Left lung (tissue), 10 donors: ENCODE measurements around the gene EPHB4. TPM values are rescaled to one million over a fixed set of nuclear protein-coding genes. Genes with fewer than 3 reads are reported as not detected.

Source experiments
- ATAC-seq: fragments of 200-7000 bp; cut with Tn5 transposase; one replicate; pipeline ENCODE4 v1.9.1; 2020; ENCODE audit warnings: moderate library complexity
- DNase-seq, 4 donors: peaks; one replicate each; pipeline ENCODE4 v3.0.0-alpha.2; 2013 to 2020
- H3K27ac ChIP-seq, 2 donors: fragments of 200-600 bp; sonication (generic) in 1 of 2; one replicate each; pipeline versions ENCODE4 v1.5.0 to v1.8.0; 2020 to 2021
- H3K27me3 ChIP-seq, 2 donors: fragments of 200-600 bp; sonication (generic) in 1 of 2; one replicate each; pipeline versions ENCODE4 v1.5.0 to v1.8.0; 2020 to 2021
- H3K36me3 ChIP-seq, 2 donors: fragments of 200-600 bp; sonication (generic) in 1 of 2; one replicate each; pipeline versions ENCODE4 v1.5.0 to v1.8.0; 2020 to 2021
- H3K4me1 ChIP-seq, 2 donors: fragments of 200-600 bp; one replicate each; pipeline ENCODE4 v1.8.0; 2021
- H3K4me3 ChIP-seq, 2 donors: fragments of 200-600 bp; sonication (generic) in 1 of 2; one replicate each; pipeline versions ENCODE4 v1.5.0 to v1.8.0; 2020 to 2021; ENCODE audit warnings: mild to moderate bottlenecking in 1 of 2
- H3K9me3 ChIP-seq, 2 donors: fragments of 200-600 bp; sonication (generic) in 1 of 2; one replicate each; pipeline versions ENCODE4 v1.5.0 to v1.8.0; 2020 to 2021
- intact Hi-C, 2 donors: fragments of 100-400 bp; cut with DNase I; formaldehyde crosslinking; loops; one replicate each; pipeline versions ENCODE4 v1.11.2 to v1.14.2; 2022
- polyA plus RNA-seq, 6 donors: library from polyadenylated mRNA; unstranded; fragments of 120-200 nt; gene quantifications; one replicate each; pipeline ENCODE4 v1.2.1, GENCODE V29; 2013; ENCODE audit not compliant: insufficient read length in 6 of 6
- total RNA-seq, 2 donors: library from RNA; stranded (reverse); fragmentation: NEBNext Ultra II Directional; extraction: Animal tissue kit (Norgen Biotek cat#: 25700); gene quantifications; one replicate each; pipeline ENCODE4 v1.2.1, GENCODE V29; 2021
- TF ChIP-seq, protein P1 (sequence below), 2 donors: fragments of 200-600 bp; sonication (generic) in 1 of 2; IDR thresholded peaks; one replicate each; pipeline versions ENCODE4 v1.5.0 to v1.8.0; 2021; ENCODE audit warnings: antibody characterized with exemption in 2 of 2
- donor health status: DM: no; HTN: yes; CAD: no.
- donor health status: DM: no; HTN: no; CAD: no.

EPHB4 gene
- total and polyA plus RNA-seq, 8 donors, result 72.9 to 123 (median 98.8) TPM

DNA sequence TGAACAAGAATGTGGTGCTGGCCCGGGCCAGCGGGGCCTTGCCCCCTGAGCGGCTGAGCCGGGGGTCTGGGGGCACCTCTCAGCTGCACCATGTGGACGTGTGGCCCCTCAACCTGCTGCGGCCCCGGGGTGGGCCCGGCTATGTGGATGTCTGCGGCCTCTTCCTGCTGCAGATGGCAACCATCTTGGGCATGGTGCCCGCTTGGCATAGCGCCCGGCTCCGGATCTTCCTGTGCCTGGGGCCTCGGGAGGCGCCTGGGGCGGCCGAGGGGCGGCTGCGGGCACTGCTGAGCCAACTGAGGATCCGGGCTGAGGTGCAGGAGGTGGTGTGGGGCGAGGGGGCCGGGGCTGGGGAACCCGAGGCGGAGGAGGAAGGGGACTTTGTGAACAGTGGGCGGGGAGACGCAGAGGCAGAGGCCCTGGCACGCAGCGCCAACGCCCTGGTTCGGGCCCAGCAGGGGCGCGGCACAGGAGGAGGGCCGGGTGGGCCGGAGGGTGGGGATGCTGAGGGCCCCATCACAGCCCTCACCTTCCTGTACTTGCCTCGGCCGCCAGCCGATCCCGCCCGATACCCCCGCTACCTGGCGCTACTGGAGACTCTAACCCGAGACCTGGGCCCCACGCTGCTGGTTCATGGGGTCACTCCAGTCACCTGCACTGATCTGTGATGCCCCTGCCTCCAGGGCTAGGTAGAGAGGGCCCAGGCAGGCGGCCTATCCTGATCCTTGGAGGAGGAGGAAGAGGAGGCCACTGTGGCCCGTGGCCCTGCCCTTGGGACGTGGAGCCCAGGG lies 38.8 kb upstream of the EPHB4 start:
- H3K27ac ChIP-seq, result peak overlapping the region; percentile 83 to 88
- no peaks in the 10 kb centered on the region for H3K9me3 ChIP-seq
- TF ChIP-seq, protein P1, sequence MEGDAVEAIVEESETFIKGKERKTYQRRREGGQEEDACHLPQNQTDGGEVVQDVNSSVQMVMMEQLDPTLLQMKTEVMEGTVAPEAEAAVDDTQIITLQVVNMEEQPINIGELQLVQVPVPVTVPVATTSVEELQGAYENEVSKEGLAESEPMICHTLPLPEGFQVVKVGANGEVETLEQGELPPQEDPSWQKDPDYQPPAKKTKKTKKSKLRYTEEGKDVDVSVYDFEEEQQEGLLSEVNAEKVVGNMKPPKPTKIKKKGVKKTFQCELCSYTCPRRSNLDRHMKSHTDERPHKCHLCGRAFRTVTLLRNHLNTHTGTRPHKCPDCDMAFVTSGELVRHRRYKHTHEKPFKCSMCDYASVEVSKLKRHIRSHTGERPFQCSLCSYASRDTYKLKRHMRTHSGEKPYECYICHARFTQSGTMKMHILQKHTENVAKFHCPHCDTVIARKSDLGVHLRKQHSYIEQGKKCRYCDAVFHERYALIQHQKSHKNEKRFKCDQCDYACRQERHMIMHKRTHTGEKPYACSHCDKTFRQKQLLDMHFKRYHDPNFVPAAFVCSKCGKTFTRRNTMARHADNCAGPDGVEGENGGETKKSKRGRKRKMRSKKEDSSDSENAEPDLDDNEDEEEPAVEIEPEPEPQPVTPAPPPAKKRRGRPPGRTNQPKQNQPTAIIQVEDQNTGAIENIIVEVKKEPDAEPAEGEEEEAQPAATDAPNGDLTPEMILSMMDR (IDR thresholded peaks at IDR 0.05), result no peak
- peaks cover 0 to 54% of the 10 kb centered on the region in 2 donors for H3K36me3 ChIP-seq
- peaks cover 7 to 50% of the 10 kb centered on the region in 2 donors for H3K4me1 ChIP-seq
- intact Hi-C loops, result no loop called here
- ATAC-seq (peak; percentile 68), DNase-seq (peak in 2 of 4 donors; percentile 71 to 92)
- no peaks in the 10 kb centered on the region for H3K27me3 ChIP-seq
- peak overlapping the region; percentile 58 to 68 for H3K4me3 ChIP-seq

DNA sequence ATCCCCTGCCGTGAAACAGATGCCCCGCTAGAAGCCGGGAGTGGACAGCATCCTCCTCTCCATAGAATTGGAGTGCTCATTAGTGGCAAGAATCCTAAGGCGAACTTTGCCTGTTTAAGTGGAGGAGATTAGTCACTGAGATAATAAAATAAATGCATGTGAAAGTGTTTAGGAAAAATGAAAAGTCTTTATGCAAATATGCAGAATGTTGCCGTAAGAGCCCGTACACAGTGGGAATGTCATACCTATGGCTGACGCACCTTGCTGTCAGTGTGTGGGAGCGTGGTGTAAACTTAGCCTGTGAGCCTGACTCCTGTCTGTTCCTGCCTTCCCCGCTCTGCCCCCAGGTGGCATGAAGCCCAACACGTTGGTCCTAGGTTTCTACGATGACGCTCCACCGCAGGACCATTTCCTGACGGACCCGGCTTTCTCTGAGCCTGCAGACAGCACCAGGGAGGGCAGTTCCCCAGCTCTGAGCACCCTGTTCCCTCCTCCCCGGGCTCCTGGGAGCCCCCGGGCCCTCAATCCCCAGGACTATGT lies 38.1 kb upstream of the EPHB4 start:
- Histone ChIP-seq H3K27me3 (no peaks in the 10 kb centered on the region), H3K4me1 (peaks cover 7 to 50% of the 10 kb centered on the region in 2 donors), H3K9me3 (no peaks in the 10 kb centered on the region), H3K4me3 (peak overlapping the region in 1 of 2 donors; percentile 58), H3K27ac (peak overlapping the region; percentile 83 to 88), H3K36me3 (peaks cover 0 to 54% of the 10 kb centered on the region in 2 donors)
- DNase-seq (no peak), ATAC-seq (no peak)
- TF ChIP-seq, protein P1 (IDR thresholded peaks at IDR 0.05), result no peak
- intact Hi-C loops, result no loop called here

DNA sequence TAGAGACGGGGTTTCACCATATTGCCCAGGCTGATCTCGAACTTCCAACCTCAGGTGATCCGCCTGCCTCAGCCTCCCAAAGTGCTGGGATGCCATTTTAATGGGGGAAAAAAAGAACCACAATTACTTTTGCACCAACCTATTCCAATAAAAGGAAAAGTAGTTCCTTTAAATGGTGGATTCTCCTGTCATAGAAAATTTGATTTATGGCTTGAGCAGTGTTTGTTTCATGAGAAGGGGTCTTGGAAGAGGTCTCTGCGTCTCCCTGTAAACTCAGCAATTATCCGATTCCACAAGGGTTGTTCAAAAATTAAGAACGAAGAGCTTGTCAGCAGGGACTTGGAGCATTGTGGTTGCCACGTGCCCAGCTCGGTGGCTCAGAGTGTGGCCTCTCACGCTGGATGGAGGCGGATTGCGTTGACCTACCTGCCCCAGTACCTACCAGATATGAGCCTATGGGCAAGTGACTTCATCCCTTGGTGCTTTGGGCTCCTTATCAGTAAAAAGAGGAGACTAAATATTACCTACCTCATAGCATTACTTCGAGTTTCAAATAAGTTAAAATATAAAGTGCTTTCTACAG lies 37.0 kb upstream of the EPHB4 start:
- Histone ChIP-seq H3K4me1 (peaks cover 7 to 48% of the 10 kb centered on the region in 2 donors), H3K9me3 (no peaks in the 10 kb centered on the region), H3K36me3 (peaks cover 0 to 60% of the 10 kb centered on the region in 2 donors), H3K4me3 (no peak overlapping the region), H3K27ac (no peak overlapping the region), H3K27me3 (no peaks in the 10 kb centered on the region)
- intact Hi-C loops, result no loop called here
- TF ChIP-seq, protein P1 (IDR thresholded peaks at IDR 0.05), result no peak
- no peak for DNase-seq
- ATAC-seq, result no peak

DNA sequence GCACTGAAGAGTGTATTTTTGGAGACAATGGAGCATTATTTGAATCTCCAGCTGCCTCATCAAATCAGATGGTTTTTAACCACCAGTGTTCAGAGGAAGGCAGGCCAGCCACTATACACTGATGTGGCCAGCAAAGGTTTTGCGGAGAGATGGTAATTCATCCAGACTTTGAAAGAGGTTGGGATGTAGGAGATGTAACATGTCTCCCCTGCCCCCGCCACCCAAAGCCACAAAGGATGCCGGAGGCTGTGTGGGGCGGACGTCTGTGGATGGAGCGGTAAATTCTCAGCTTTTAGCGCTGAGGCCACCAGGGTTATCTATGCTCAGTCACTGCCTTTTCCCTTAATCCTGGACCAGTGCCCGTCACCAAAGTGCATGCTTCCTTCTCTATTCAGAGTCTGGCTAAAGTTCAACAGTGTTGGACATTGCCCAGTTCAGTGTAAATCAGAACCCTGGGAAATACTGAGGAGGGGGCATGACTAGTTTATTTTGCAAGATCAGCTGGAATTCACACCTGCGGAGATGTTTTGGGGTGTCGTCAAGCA lies 36.2 kb upstream of the EPHB4 start:
- ATAC-seq (no peak), DNase-seq (no peak)
- H3K36me3 ChIP-seq, result peaks cover 0 to 68% of the 10 kb centered on the region in 2 donors
- no peaks in the 10 kb centered on the region for H3K9me3 ChIP-seq
- peaks cover 7 to 39% of the 10 kb centered on the region in 2 donors for H3K4me1 ChIP-seq
- no peak overlapping the region for H3K4me3 ChIP-seq
- TF ChIP-seq, protein P1 (IDR thresholded peaks at IDR 0.05), result no peak
- H3K27me3 ChIP-seq, result no peaks in the 10 kb centered on the region
- H3K27ac ChIP-seq, result no peak overlapping the region
- intact Hi-C loops, result no loop called here

DNA sequence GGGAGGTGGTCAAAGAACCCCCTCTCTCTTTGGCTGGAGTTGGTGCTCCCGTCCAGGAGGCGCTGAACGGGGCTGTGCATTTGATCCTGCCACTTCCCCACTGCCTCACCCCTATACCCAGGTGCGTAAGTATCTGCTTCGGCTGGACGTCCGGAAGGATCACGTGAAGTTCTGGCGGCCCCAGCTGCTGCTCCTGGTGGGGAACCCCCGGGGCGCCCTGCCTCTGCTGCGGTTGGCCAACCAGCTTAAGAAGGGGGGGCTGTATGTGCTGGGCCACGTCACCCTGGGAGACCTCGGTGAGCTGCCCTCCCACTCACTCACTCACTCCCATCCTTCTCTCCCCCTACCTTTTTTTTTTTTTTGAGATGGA lies 34.3 kb upstream of the EPHB4 start:
- intact Hi-C loops, result no loop called here
- H3K27me3 ChIP-seq, result no peaks in the 10 kb centered on the region
- H3K4me3 ChIP-seq, result no peak overlapping the region
- H3K9me3 ChIP-seq, result no peaks in the 10 kb centered on the region
- DNase-seq, result no peak
- H3K4me1 ChIP-seq, result peaks cover 5 to 25% of the 10 kb centered on the region in 2 donors
- no peak overlapping the region for H3K27ac ChIP-seq
- H3K36me3 ChIP-seq, result peaks cover 0 to 87% of the 10 kb centered on the region in 2 donors
- no peak for ATAC-seq
- TF ChIP-seq, protein P1 (IDR thresholded peaks at IDR 0.05), result no peak
